Stimulated activated CD4-positive, alpha-beta T cell treated with anti-CD3 and anti-CD28 coated beads, Interleukin-4, amount 100 ng/mL, for 1 hour (primary cell): ENCODE measurements around the gene WDR74.
"Not testable (repeated sequence)": the region's sequence is repeated elsewhere in the genome, so short reads cannot be mapped to it uniquely, and the experiment has no call there.

Source experiments
- DNase-seq: peaks from one replicate; pipeline ENCODE4 v3.0.0-alpha.2; 2020

Gene WDR74

DNA sequence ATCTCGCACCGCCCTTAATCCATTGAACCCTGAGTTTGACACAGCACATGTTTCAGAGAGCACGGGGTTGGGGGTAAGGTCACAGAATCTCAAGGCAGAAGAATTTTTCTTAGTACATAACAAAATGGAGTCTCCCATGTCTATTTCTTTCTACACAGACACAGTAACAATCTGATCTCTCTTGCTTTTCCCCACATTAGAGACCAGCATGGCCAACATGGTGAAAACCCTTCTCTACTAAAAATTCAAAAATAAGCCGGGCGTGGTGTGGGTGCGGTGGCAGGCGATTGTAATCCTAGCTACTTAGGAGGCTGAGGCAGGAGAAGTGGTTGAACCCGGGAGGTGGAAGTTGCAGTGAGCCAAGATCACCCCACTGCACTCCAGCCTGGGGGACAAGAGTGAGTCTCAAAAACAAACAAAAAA is 19.9 kb upstream of the WDR74 start:
- DNase-seq, result not testable (repeated sequence)

DNA sequence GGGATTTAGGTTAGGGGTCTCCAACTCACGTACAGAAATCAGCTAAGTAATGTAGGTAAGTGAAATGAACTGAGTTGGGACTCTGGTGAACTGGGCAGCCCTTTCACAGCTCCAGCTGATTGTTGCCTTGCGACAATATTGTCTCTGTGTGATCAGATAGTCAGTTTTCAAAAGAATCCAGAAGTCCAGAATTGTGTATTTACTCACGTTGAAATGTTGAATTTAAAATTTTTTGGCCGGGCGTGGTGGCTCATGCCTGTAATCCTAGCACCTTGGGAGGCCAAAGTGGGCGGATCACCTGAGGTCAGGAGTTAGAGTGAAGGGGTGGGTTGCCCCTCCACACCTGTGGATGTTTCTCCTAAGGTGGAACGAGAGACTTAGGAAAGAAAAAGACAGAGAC is 18.8 kb upstream of the WDR74 start:
- no peak for DNase-seq

DNA sequence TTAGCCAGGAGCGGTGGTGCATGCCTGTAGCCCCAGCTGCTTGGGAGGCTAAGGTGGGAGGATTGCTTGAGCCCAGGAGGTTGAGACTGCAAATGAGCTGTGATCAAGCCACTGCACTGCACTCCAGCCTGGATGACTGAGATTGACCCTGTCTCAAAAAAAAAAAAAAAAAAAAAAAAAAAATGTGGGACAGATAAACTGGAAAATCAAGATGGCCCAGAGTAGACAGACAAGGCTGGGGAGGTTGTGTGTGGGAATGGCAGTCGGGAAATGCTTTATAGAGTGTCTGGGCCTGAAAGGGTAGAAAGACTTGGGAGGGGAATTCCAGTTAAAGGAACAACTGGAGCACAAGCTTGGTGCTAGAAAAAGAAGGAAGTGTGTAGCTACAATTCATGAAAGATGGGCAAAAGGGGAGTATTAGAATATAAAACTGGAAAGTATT is 18.2 kb upstream of the WDR74 start:
- DNase-seq, result no peak

DNA sequence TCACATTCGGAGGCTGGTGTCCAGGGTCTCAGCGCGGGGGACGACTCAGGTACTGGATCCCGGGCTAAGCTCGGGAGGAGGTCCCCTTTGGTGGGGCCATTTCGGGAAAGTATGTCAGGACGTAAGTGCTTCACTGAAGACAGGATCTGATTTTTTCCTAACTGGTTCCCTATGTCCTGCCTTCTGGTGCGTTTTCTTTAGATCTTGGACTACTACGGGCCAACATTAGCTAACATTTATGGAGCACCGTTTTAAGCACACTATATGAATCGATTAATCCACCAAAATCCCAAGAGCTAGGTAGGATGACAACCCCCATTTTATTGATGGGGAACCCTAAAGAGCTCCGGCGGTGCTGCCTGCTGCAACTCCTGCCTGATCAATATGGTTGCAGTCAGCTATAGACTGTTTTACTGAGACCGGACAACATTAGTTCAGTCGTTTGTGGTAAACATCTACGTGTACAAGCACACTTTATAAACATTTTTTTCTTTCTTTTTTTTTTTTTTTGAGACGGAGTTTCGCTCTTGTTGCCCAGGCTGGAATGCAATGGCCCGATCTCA is 17.0 kb upstream of the WDR74 start:
- DNase-seq, result no peak

DNA sequence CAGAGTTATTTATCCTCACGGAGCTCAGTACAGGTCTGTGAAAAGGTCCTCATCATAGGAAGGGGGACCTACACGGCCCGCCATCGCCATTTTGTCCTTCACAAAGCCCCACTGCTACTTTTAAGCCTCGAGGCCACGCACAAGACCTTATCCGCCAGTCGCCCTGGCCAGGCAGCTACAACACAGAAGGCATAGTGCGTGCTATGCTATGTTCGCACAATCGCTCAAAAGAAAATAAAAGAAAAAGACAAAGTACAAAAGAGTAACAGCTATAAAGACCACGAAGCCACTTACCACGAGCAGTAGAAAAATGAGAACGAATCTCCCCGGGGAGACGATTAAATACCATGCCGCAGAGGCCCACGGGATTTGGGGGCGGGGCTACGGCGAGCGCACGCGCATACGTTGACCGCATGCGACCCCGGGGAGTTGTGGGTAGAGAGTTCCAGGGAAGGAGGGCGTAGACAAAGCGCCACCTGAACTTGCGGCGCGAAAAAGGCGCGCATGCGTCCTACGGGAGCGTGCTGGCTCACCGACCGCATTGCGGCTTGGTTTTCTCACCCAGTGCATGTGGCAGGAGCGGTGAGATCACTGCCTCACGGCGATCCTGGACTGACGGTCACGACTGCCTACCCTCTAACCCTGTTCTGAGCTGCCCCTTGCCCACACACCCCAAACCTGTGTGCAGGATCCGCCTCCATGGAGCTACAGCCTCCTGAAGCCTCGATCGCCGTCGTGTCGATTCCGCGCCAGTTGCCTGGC is 16.4 kb upstream of the WDR74 start:
- DNase-seq, result peak; percentile 96

DNA sequence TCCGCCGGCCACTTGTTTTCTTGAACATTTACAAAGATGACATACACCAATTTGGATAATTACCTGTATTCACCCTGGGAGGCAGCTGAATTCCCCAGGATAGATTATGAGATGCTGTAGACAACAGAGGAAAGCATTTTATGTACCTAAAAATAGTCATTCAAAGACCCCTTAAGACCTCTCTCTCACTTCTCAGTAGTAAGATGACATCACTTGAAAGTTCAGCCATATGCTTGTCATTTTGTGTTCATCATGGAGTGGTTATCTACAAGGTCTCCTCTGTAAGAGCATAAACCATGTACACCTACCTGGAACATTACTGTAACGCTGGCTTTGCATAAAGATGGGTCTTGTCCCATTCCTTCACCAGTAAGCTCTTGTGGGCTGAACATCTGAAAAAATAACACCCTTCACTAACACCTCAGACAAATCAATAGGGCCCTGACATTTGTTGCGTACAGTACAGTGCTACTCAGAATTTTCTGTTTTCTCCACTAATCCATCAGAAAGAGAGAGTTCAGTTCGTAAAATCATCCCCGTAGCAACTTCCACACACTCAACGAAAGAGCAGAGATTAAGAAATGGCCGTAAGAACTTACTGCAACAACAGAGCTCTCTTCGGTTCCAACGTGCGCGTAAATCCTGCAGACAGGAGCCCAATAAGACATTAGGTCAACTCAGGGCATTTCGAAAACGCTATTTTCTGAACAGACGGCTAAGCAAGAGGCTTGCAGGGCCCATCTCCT is 15.6 kb upstream of the WDR74 start:
- DNase-seq, result no peak

DNA sequence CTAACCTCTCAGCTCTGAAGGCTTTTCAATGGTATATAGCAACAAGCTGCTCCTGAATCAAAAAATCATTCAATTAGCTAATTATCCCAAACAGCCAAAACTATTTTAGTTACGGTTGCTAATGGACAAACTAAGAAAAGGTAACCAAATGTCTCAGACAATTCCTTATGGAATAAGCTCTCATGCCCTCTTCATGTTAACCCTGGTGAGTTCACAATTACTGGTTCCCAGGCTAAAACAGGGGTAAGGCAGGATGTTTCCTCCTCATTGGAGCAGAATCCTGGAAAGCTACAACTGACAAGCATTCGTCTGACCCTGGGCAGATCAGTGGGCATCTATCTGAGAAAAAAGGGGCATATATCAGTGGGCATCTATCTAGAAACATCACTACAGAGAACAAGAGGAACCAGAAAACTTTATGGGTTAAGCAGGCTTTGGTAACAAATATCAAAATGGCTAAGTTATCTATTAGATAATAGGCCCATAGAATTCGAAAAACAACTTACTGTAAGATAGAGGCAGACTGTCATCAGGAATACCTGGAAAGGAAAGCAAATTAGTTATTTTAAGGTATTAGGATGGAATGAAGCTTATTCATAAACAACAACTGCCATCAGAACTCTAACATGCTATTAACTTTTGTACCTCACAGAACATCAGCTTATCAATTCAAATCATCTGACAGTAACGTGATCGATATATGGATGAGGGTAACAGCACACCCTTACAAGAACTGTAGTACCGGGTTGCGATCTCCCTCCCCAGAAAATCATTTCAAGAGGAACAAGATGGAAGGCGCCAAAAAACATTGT is 14.8 kb upstream of the WDR74 start:
- no peak for DNase-seq

DNA sequence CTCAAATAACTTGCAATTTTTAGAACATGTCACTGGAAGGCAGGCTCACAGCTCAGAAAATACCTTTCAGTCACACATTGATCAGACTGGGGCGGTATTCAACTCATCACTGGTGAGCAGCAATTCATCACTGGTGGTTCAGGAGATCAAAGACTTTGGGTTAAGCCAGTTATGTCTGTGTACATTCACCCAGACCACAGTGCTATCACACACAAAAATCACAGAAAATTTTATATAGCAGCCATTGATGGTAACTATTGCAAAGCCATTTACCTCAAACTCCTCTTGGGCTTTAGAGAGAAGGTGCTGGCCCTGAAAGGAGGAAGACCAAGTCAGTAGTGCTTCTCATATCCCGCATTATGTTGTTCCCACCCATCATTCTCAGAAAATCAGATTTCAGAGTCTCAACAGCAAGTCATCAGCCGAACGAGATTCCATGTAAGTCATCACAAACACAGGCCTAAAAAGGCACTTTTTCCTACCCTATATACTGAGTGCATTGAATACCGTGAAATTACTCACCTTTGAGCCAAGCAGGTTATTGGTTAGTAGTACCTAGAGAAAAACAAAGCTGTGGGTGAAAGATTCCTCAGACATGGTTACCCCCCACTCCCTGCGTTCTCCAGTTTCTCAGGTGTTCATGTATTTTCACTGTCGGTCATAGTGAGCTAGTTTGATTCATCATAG is 14.0 kb upstream of the WDR74 start:
- DNase-seq, result no peak

DNA sequence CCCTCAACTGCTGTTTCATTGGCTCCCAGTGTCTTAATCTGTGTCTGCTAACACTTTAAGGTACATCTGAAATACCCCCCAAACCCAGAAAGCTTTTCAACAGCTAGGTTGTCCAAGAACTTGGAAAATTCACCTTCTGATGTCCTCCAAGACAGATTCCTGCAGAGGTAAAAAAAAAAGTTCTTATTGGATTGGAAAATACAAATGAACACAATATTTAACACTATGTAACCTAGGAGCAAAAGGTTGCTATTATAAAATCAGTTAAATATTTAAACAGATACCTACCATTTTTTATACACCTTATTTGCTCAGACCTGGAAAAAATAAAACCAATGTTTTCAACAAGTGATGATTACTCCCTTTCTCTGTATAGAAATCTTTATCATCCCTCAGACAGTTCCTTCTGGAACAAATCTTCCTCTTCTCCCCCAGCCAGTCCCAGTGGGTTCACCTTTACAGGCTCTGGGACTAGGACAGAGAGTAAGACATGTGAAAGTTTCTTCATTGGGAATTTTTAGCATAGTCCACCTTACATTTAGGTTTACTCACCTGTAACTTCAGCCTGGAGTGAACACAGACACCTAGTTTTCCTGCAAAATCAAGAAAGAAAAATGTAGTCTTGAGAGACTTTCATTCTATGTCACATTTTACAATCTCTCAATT is 13.3 kb upstream of the WDR74 start:
- DNase-seq, result no peak

DNA sequence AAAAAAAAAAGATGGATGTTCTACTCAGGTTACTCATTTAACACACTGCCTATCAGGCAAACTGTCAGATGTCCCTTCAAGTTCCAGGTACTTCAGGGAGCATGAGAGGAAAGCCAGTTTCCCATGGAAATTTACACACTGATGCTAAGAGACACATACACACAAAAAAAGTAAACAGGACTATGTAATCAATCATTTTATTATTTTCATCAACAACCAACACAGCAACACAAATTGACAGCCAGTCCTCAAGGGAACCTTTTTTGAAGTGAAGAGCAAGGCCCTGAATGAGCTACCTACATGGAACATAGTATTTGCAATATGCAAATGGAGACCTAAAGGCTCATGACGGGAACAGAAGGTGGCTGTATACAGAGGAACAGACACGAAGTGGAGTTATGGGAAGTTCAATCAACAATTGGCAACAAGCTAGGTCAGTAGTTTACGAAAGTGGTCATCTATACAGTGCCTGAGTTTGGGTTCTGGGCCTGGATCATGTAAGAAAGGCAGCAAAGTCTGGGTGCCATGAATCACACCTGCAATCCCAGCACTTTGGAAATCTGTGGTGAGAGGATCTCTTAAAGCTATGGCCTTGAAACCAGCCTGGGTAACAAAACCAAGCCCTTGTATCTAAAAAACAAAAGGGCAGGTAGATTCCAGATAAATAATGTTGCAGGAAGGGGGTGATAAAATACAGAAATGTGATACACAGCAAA is 12.6 kb upstream of the WDR74 start:
- DNase-seq, result no peak

DNA sequence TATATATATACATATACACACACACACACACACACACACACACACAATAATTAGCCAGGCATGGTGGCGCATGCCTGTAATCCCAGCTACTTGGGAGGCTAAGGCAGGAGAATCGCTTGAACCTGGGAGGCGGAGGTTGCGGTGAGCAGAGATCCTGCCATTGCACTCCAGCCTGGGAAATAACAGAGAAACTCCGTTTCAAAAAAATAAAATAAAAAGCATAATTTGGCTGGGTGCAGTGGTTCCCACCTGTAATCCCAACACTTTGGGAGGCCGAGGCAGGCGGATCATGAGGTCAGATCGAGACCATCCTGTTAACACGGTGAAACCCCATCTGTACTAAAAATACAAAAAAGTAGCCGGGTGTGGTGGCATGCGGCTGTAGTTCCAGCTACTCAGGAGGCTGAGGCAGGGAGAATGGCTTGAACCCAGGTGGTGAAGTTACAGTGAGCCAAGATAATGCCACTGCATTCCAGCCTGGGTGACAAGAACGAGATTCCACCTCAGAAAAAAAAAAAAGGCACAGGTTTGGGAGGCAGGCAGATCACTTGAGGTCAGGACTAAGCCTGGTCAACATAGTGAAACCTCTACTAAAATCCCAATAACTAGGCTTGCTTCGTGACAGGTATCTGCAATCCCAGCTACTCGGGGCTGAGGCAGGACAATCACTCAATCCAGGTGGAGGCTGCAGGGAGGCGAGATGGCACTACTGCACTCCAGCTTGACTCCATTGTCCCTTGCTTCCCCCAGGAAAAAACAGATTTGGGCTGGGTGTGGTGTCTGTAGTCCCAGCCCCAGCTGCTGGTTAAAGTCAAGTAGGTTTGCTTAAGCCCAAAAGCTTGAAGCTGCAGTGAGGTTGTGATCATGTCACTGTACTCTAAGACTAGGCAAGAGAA is 11.8 kb upstream of the WDR74 start:
- peak; percentile 30 for DNase-seq

DNA sequence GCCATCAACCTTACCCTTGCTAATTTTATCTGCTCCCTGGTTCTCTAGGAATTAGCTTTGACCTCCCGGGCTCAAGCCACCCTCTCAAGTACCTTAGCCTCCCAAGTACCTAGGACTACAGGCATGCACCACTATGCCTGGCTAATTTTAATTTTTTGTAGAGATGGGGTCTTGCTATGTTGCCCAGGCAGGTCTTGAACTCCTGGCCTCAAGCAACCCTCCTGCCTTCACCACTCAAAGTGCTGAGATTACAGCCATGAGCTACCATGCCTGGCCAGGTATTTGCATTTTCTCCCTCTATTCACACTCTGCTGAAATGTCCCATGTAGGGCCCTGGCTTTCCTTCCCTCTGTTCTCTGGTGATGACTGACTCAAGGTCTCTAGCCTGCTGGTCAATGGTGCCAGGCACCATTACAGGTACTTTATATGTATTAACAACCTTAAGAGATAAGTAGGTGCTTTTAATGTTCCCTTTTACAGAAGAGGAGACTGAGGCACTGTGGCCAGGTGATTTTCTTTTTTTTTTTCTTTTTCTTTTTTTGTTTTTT is 8.5 kb upstream of the WDR74 start:
- no peak for DNase-seq

DNA sequence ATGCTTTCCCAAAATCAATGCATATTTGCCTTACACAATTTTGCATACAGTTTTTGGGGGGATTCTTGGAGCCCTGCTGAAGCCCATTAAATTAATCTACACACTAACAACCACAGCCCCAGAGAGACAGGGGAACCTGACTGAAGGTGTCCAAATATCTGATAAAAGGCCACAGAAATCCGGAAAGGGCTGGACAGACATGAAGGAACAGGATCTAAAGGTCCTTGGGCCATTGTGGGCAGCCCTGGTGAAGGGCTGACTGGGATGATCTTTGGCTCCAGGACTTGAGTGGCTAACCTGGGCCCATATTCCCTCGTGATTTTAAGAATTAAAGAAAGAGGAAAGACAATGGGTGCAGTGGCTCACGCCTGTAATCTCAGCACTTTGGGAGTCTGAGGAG is 6.8 kb upstream of the WDR74 start:
- no peak for DNase-seq

DNA sequence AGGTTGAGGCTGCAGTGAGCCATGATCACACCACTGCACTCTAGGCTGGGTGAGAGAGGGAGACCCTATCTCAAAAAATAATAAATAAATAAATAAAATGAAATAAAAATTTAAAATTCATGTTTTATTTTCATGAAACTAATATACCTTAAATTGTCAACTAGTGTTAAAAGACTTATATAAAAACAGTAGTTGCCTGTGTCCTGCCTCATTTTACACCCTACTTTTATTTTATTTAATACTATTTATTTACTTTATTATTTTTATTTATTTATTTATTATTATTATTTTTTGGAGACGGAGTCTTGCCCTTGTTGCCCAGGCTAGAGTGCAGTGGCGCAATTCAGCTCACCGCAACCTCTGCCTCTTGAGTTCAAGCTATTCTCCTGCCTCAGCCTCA is 4.8 kb upstream of the WDR74 start:
- DNase-seq, result no peak

DNA sequence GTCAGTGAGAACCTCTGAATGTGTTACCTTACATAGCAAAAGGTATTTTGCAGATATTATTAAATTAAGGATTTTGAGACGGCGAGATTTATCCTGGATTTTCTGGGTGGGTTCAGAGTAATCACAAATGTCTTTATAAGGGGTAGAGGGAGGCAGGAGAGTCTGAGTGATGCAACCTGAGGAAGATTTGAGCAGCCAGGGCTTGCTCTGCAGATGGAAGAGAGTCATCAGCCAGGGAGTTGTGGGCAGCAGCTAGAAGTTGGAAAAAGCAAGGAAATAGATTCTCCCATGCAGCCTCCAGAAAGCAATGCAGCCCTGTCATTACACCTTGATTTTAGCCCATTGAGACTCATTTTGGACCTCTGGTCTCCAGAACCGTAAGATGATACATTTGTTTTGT is 4.1 kb upstream of the WDR74 start:
- DNase-seq, result no peak

DNA sequence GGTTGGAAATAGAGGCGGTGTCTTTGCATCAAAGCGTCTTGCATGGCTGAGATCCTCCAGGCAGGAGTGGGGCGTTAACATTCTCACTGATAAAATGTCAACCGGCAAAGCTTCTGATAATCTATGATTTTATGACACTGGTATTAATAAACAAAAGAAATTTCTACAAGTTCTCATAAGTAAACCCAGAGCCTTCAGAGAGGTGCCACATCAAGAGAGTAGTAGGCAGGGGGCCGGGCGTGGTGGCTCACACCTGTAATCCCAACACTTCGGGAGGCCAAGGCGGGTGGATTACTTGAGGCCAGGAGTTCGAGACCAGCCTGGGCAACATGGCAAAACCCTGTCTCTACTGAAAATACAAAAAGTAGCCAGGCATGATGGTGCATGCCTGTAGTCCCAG is 3.5 kb upstream of the WDR74 start:
- not testable (repeated sequence) for DNase-seq

DNA sequence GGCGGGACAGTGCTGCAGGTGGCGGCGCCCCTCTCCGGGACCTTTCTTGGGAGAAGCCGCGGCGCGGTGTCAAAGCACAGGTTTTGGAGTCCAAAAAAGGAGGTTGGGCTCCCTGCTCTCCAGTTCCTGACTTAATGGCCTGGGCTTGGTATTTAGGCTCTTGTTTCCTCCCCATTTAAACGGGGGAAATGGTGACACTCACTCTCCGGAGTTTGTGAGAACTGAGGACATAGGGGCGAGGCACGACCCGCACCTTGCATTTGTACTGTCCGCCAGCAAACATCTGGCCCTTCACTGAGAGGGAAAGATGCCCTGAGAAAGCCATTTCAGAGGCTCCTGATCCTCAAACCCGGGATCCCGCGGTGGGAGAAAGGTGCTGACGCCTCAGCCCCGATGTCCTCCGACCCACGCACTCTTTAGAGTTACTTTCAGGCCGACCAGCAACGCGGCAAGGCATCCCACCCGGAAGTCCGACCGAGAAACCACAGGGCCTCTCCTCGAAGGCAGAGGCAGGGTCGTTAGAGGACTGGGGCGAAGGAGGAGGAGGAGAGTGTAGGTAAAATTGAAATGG is 2.9 kb upstream of the WDR74 start:
- peak; percentile 29 for DNase-seq

DNA sequence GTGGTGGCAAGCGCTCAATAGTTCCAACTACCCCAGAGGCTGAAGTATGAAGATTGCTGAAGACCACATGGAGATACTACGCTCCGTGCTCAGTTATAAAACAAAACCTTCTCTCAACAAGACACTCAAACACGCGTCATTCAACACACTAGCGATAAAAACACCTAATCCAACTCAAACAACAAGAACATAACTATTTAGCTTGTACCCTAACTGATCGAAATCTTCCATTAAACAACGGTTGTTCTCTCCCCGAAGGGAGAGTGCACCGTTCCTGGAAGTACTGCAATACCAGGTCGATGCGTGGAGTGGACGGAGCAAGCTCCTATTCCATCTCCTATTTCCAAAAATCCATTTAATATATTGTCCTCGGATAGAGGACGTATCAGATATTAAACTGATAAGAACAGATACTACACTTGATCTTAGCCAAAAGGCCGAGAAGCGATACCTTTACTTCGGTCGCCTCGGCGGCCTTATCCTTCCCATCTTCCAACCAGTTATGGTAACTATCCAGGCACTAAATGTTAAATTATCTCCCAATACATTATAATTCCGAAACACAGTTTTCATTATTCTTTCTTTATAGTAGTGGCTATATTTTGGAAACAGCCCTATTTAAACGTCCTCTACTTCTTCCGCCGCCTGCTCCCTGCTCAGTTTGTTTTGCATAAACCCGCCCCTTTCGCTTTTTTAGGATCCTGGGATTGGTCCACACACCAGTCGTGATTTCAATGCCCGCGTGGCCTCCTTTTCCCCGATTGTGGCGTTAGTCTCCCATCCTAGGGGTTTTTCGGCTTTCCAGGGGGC is 2.2 kb upstream of the WDR74 start:
- peak; percentile 66 for DNase-seq
